ENCODE data around the gene SH3GL1. TPM values are rescaled to one million over a fixed set of nuclear protein-coding genes. Genes with fewer than 3 reads are reported as not detected.

The SH3GL1 gene
- total RNA-seq, 4 donors from 2014 or later = 16.5 to 63.2 (median 34.2) TPM

GRCh38 chr19:4448147-4448985 lies 48.0 kb upstream of the SH3GL1 start:
- Histone ChIP-seq H3K9me3 (no peaks in the 10 kb centered on the region), H3K4me1 (no peaks in the 10 kb centered on the region), H3K27me3 (no peaks in the 10 kb centered on the region), H3K27ac (peak overlapping the region in 1 of 4 donors; percentile 17), H3K36me3 (peaks cover 0 to 67% (median 23%) of the 10 kb centered on the region in 4 donors), H3K4me3 (no peak overlapping the region)
- intact Hi-C loops (cut with DNase I; ENCODE audit: low total_unique reads) = no loop called here
- in situ Hi-C loops (cut with MboI; ENCODE audit: low pct_ligation_motif_present in 1 of 4, low pct_unique_long_range_greater_than_20kb in 1 of 4, low sequenced_read_pairs in 3 of 4) = no loop called here
- 84% methylated on average over 30 of the region's 30 CpGs; no CpG with 5 or more reads in 1 of the 2 donors for WGBS, 2 donors (ENCODE audit: low coverage in 1 of 2)
- TF ChIP-seq EP300 (IDR thresholded peaks at IDR 0.05; ENCODE audit: low read depth) (no peak), CTCF (IDR thresholded peaks at IDR 0.05) (no peak), POLR2A (IDR thresholded peaks at IDR 0.05) (no peak), POLR2AphosphoS5 (IDR thresholded peaks at IDR 0.05) (no peak)
- DNase-seq = no peak

DNA sequence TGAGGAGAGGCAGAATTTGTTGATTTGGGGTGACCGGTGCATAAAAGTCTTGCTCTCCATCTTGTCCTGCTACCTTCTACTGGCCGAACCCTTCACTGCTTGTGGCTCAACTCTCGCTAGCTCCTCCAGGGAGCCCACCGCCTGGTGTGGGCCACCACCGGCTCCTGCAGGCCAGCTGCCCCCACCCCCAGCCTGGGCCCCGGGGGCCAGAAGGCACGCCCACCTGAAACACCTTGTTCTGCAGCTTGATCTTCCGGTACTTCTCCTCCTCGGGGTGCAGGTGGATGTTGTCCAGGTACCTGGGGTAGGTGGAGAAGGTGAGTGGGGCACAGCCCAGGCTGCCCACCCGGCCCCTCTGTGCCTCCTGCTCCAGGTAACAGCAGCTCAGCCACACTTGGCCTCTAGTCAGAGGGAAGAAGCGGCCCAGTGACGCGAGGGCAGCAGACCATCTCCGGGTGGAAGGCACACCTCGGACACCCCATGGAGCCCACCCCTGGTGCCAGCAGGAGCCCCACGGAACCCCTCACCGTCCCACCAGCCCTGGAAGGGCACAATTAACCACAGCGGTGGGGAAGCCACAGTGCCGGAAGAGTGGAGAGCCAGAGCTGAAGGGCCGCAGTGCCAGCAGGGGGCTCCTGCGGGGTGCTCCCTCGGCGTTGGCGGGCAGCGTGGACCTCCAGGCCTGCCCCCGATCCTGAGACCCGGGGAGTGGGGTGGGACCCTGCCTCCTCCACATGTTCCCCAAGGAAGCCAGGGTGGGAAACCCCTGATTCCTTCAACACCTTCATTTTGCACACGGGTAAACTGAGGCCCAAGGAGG lies 47.2 kb upstream of the SH3GL1 start:
- H3K36me3 ChIP-seq = peaks cover 0 to 59% (median 20%) of the 10 kb centered on the region in 4 donors
- in situ Hi-C loops (cut with MboI; ENCODE audit: low pct_ligation_motif_present in 1 of 4, low pct_unique_long_range_greater_than_20kb in 1 of 4, low sequenced_read_pairs in 3 of 4) = no loop called here
- no peaks in the 10 kb centered on the region for H3K9me3 ChIP-seq
- no peaks in the 10 kb centered on the region for H3K4me1 ChIP-seq
- intact Hi-C loops (cut with DNase I; ENCODE audit: low total_unique reads) = no loop called here
- WGBS, 2 donors (ENCODE audit: low coverage in 1 of 2) = 92% methylated on average over 23 of the region's 28 CpGs; no CpG with 5 or more reads in 1 of the 2 donors
- H3K27me3 ChIP-seq = no peaks in the 10 kb centered on the region
- no peak overlapping the region for H3K27ac ChIP-seq
- TF ChIP-seq POLR2AphosphoS5 (IDR thresholded peaks at IDR 0.05) (no peak), EP300 (IDR thresholded peaks at IDR 0.05; ENCODE audit: low read depth) (no peak), POLR2A (IDR thresholded peaks at IDR 0.05) (no peak), CTCF (IDR thresholded peaks at IDR 0.05) (no peak)
- H3K4me3 ChIP-seq = no peak overlapping the region
- DNase-seq = no peak

GRCh38 chr19:4446704-4447200 lies 46.4 kb upstream of the SH3GL1 start:
- no peaks in the 10 kb centered on the region for H3K4me1 ChIP-seq
- TF ChIP-seq POLR2A (IDR thresholded peaks at IDR 0.05) (no peak), CTCF (IDR thresholded peaks at IDR 0.05) (no peak), EP300 (IDR thresholded peaks at IDR 0.05; ENCODE audit: low read depth) (no peak), POLR2AphosphoS5 (IDR thresholded peaks at IDR 0.05) (no peak)
- H3K4me3 ChIP-seq = no peak overlapping the region
- no peak overlapping the region for H3K27ac ChIP-seq
- WGBS, 2 donors (ENCODE audit: low coverage in 1 of 2) = 83% methylated on average over 15 of the region's 15 CpGs; no CpG with 5 or more reads in 1 of the 2 donors
- DNase-seq = no peak
- H3K27me3 ChIP-seq = no peaks in the 10 kb centered on the region
- intact Hi-C loops (cut with DNase I; ENCODE audit: low total_unique reads) = no loop called here
- in situ Hi-C loops (cut with MboI; ENCODE audit: low pct_ligation_motif_present in 1 of 4, low pct_unique_long_range_greater_than_20kb in 1 of 4, low sequenced_read_pairs in 3 of 4) = no loop called here
- no peaks in the 10 kb centered on the region for H3K9me3 ChIP-seq
- H3K36me3 ChIP-seq = peaks cover 0 to 51% (median 18%) of the 10 kb centered on the region in 4 donors
